PC-3 (cell line): ENCODE results near the gene DNAL4. TPM values are rescaled to one million over a fixed set of nuclear protein-coding genes. Genes with fewer than 3 reads are reported as not detected.

ENCODE experiments used
- ATAC-seq: fragments of 200-7000 bp; cut with Tn5 transposase; 2 replicates; pipeline ENCODE4 v1.9.1; 2020; ENCODE audit warnings: mild to moderate bottlenecking, moderate library complexity
- BruUV-seq: library from RNA; stranded (reverse); fragments of 400-500 nt; replicated peaks from 2 replicates; lab custom pipeline; 2021; lab: Mats Ljungman, UMichigan
- CTCF ChIA-PET: fragments of 300-600 bp; sonication (Branson Sonifier 250); formaldehyde crosslinking; loops from one replicate; lab custom pipeline; 2022; ENCODE audit warnings: antibody characterized with exemption; lab: Charles Lee
- POLR2A ChIA-PET: fragments of 300-600 bp; sonication (Branson Sonifier 250); formaldehyde crosslinking; loops from one replicate; lab custom pipeline; 2022; ENCODE audit warnings: antibody characterized with exemption; ENCODE audit not compliant: unreplicated experiment; lab: Charles Lee
- DNase-seq: peaks from one replicate; pipeline ENCODE4 v3.0.0-alpha.2; 2015
- H2AFZ ChIP-seq: fragments of 300-600 bp; sonication (generic); 2 replicates; pipeline ENCODE4 v1.6.0; 2016; ENCODE audit warnings: antibody characterized with exemption, low read length
- H3F3A ChIP-seq: fragments of 300-600 bp; sonication (generic); one replicate; pipeline ENCODE4 v1.6.0; 2017; ENCODE audit warnings: antibody characterized with exemption, low read length, control low read depth, mild to moderate bottlenecking; ENCODE audit not compliant: unreplicated experiment
- H3K27ac ChIP-seq: fragments of 300-600 bp; sonication (generic); 2 replicates; pipeline ENCODE4 v1.5.1; 2016; ENCODE audit warnings: mild to moderate bottlenecking, low read length
- H3K27me3 ChIP-seq: fragments of 300-600 bp; sonication (generic); 2 replicates; pipeline ENCODE4 v1.6.1; 2016; ENCODE audit warnings: low read length, mixed read lengths
- H3K36me3 ChIP-seq: fragments of 300-600 bp; sonication (generic); 2 replicates; pipeline ENCODE4 v1.6.1; 2016; ENCODE audit warnings: low read depth, mixed run types, low read length, mixed read lengths
- H3K4me1 ChIP-seq: fragments of 300-600 bp; sonication (generic); 2 replicates; pipeline ENCODE4 v1.5.1; 2016; ENCODE audit warnings: low read length; ENCODE audit not compliant: insufficient read depth
- H3K4me2 ChIP-seq: fragments of 300-600 bp; sonication (generic); 2 replicates; pipeline ENCODE4 v1.6.0; 2016; ENCODE audit warnings: low read length
- H3K4me3 ChIP-seq: fragments of 300-600 bp; sonication (generic); 2 replicates; pipeline ENCODE4 v1.5.1; 2016; ENCODE audit warnings: mild to moderate bottlenecking, low read length, mixed read lengths
- H3K79me2 ChIP-seq: fragments of 300-600 bp; sonication (generic); 2 replicates; pipeline ENCODE4 v1.6.1; 2017; ENCODE audit warnings: low read length, mixed read lengths
- H3K9ac ChIP-seq: fragments of 300-600 bp; sonication (generic); 2 replicates; pipeline ENCODE4 v1.6.0; 2016; ENCODE audit warnings: mild to moderate bottlenecking, low read length
- H3K9me2 ChIP-seq: fragments of 300-600 bp; sonication (generic); replicated peaks from 2 replicates; pipeline ENCODE4 v1.6.1; 2016; ENCODE audit warnings: mixed run types, low read length, mixed read lengths
- H3K9me3 ChIP-seq: fragments of 300-600 bp; sonication (generic); 2 replicates; pipeline ENCODE4 v1.6.1; 2016; ENCODE audit warnings: low read length, mixed read lengths
- H4K20me1 ChIP-seq: fragments of 300-600 bp; sonication (generic); 2 replicates; pipeline ENCODE4 v1.6.1; 2016; ENCODE audit warnings: low read length, mixed read lengths
- EZH2 ChIP-seq: fragments of 300-600 bp; sonication (generic); IDR thresholded peaks from one replicate; pipeline ENCODE4 v1.6.1; 2017; ENCODE audit warnings: antibody characterized with exemption, mild to moderate bottlenecking, low read length; ENCODE audit not compliant: unreplicated experiment
- EZH2phosphoT487 ChIP-seq: fragments of 300-600 bp; sonication (generic); IDR thresholded peaks from 2 replicates; pipeline ENCODE4 v1.6.1; 2018; ENCODE audit warnings: mild to moderate bottlenecking, antibody characterized with exemption, low read length, borderline replicate concordance
- intact Hi-C: fragments of 100-400 bp; cut with micrococcal nuclease; formaldehyde crosslinking; loops from 2 replicates; pipeline ENCODE4 v1.9.0; 2023
- total RNA-seq: library from RNA; depleted of rRNA; stranded (reverse); fragments of >200 nt; gene quantifications from 2 replicates; pipeline ENCODE4 v1.2.3, GENCODE V29; 2014
- TF ChIP-seq, protein P1 (sequence below): fragments of 300-600 bp; sonication (generic); conservative IDR thresholded peaks from 2 replicates; pipeline ENCODE4 v1.5.1; 2017; ENCODE audit warnings: antibody characterized with exemption, low read depth, mild to moderate bottlenecking, low read length

The DNAL4 gene
- total RNA-seq, 1 experiment from 2014 or later, result 22.5 TPM

GRCh38 chr22:38770257-38770949 is 23.5 kb downstream of the DNAL4 start:
- Histone ChIP-seq H3K27me3 (no peaks in the 10 kb centered on the region), H3K4me2 (no peak overlapping the region), H3K4me1 (peaks cover 3% of the 10 kb centered on the region; the same call in 1 of the 2 replicates), H3F3A (no peaks in the 10 kb centered on the region), H3K9me3 (no peaks in the 10 kb centered on the region), H3K4me3 (no peak overlapping the region), H3K9ac (no peak overlapping the region), H3K9me2 (no peaks in the 10 kb centered on the region), H3K79me2 (no peaks in the 10 kb centered on the region), H2AFZ (no peak overlapping the region), H4K20me1 (no peaks in the 10 kb centered on the region), H3K36me3 (no peaks in the 10 kb centered on the region), H3K27ac (no peak overlapping the region)
- POLR2A ChIA-PET, result no interaction called here
- no peak for DNase-seq
- ATAC-seq, result no peak
- TF ChIP-seq EZH2phosphoT487, result no peak
- TF ChIP-seq EZH2, result no peak
- TF ChIP-seq, protein P1, sequence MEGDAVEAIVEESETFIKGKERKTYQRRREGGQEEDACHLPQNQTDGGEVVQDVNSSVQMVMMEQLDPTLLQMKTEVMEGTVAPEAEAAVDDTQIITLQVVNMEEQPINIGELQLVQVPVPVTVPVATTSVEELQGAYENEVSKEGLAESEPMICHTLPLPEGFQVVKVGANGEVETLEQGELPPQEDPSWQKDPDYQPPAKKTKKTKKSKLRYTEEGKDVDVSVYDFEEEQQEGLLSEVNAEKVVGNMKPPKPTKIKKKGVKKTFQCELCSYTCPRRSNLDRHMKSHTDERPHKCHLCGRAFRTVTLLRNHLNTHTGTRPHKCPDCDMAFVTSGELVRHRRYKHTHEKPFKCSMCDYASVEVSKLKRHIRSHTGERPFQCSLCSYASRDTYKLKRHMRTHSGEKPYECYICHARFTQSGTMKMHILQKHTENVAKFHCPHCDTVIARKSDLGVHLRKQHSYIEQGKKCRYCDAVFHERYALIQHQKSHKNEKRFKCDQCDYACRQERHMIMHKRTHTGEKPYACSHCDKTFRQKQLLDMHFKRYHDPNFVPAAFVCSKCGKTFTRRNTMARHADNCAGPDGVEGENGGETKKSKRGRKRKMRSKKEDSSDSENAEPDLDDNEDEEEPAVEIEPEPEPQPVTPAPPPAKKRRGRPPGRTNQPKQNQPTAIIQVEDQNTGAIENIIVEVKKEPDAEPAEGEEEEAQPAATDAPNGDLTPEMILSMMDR, result no peak
- no TSS peak for BruUV-seq
- intact Hi-C loops, result no loop called here
- CTCF ChIA-PET, result interaction anchor here (0.6 kb wide), 2 partner anchors 73 to 151 kb away, joined by 3 read pairs; no protein-coding TSS in a partner anchor

GRCh38 chr22:38768036-38768435 is 25.9 kb downstream of the DNAL4 start:
- no peaks in the 10 kb centered on the region for H3K79me2 ChIP-seq
- POLR2A ChIA-PET, result no interaction called here
- H3K9me2 ChIP-seq, result no peaks in the 10 kb centered on the region
- no TSS peak for BruUV-seq
- no peaks in the 10 kb centered on the region for H3K36me3 ChIP-seq
- H3K4me1 ChIP-seq, result peaks cover 11% of the 10 kb centered on the region
- no peak overlapping the region for H3K4me2 ChIP-seq
- no peaks in the 10 kb centered on the region for H4K20me1 ChIP-seq
- H3K27ac ChIP-seq, result no peak overlapping the region
- intact Hi-C loops, result loop anchor here (2.0 to 5.0 kb wide), 2 partner anchors 103 to 234 kb away; no protein-coding TSS in a partner anchor
- H3K9me3 ChIP-seq, result no peaks in the 10 kb centered on the region
- TF ChIP-seq EZH2phosphoT487, result no peak
- no peak for TF ChIP-seq EZH2
- TF ChIP-seq, protein P1, result no peak
- DNase-seq, result no peak
- CTCF ChIA-PET, result interaction anchor here (1.5 kb wide), 1 partner anchor 75 kb away, joined by 15 read pairs; no protein-coding TSS in a partner anchor
- no peak overlapping the region for H3K4me3 ChIP-seq
- H3K9ac ChIP-seq, result no peak overlapping the region
- H2AFZ ChIP-seq, result no peak overlapping the region
- no peak for ATAC-seq
- H3F3A ChIP-seq, result no peaks in the 10 kb centered on the region
- H3K27me3 ChIP-seq, result no peaks in the 10 kb centered on the region

DNA sequence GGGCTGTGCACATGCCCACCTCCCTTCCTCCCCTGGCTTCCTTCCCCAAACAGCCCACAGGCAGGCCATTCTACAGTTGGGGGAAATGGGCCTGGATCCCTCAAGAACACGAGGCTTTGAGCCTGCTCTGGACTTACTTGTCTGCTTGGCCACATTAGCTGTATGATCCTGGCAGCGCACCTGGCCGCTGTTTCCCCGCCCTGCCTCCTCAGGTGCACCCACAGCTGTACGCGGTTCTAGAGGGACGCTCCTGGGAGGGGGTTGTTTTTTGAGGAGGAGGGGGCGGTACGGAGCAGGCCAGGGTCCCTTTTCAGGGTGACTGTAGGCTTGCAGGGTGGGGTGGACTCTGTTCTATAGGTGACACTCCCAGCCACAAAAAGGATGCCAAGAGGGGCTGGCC is 26.6 kb downstream of the DNAL4 start:
- no peak overlapping the region for H3K9ac ChIP-seq
- H3K9me2 ChIP-seq, result no peaks in the 10 kb centered on the region
- POLR2A ChIA-PET, result no interaction called here
- intact Hi-C loops, result loop anchor here (5.0 kb wide), 1 partner anchor 235 kb away; no protein-coding TSS in a partner anchor
- no peaks in the 10 kb centered on the region for H3K36me3 ChIP-seq
- no peak for DNase-seq
- no peak overlapping the region for H3K27ac ChIP-seq
- H3K9me3 ChIP-seq, result no peaks in the 10 kb centered on the region
- no peaks in the 10 kb centered on the region for H3K79me2 ChIP-seq
- no peak overlapping the region for H3K4me3 ChIP-seq
- H3K4me2 ChIP-seq, result no peak overlapping the region
- H2AFZ ChIP-seq, result no peak overlapping the region
- H4K20me1 ChIP-seq, result no peaks in the 10 kb centered on the region
- no peaks in the 10 kb centered on the region for H3K27me3 ChIP-seq
- H3F3A ChIP-seq, result no peaks in the 10 kb centered on the region
- ATAC-seq, result no peak
- H3K4me1 ChIP-seq, result peaks cover 11% of the 10 kb centered on the region
- CTCF ChIA-PET, result no interaction called here
- TF ChIP-seq, protein P1, result no peak
- no peak for TF ChIP-seq EZH2phosphoT487
- no peak for TF ChIP-seq EZH2
- BruUV-seq, result no TSS peak
